Astrocyte (in vitro differentiated cells and primary cell): ENCODE data around the gene MRPL40.

Experiments
- EZH2 ChIP-seq: IDR thresholded peaks from 2 replicates; pipeline ENCODE4 v1.6.1; 2012; ENCODE audit warnings: mild to moderate bottlenecking, low read length, inconsistent platforms; ENCODE audit not compliant: insufficient read depth
- TF ChIP-seq, protein P1 (sequence below): IDR thresholded peaks from 2 replicates; pipeline ENCODE4 v1.5.1; 2011; ENCODE audit warnings: low read depth, mild to moderate bottlenecking, inconsistent platforms, low read length, moderate library complexity; ENCODE audit not compliant: insufficient read depth

DNA sequence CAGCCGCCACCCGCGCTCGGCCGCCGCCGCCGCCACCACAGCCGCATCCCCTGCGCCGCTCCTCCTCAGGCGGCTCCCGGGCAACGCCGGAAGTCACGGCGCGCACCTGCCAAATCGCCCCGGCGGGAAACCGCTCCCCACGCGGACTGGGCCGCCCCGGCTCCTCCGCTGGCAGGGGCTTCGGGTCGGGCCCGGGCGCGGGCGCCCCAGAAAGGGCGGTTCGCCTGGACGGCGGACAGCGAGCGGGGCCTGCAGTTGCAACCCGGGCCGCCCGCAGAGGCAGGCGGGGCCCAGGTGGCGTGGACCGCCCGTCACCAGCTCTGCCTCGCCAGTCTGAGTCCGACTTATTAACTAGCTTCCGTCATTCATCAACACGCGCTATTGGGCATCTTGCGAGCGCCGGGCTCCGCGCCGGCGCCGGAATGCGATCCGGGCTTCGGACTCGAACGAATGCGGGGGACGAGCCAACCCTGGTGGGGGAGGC lies 654 bp upstream of the MRPL40 start, which contains the start of gene HIRA:
- TF ChIP-seq, protein P1, sequence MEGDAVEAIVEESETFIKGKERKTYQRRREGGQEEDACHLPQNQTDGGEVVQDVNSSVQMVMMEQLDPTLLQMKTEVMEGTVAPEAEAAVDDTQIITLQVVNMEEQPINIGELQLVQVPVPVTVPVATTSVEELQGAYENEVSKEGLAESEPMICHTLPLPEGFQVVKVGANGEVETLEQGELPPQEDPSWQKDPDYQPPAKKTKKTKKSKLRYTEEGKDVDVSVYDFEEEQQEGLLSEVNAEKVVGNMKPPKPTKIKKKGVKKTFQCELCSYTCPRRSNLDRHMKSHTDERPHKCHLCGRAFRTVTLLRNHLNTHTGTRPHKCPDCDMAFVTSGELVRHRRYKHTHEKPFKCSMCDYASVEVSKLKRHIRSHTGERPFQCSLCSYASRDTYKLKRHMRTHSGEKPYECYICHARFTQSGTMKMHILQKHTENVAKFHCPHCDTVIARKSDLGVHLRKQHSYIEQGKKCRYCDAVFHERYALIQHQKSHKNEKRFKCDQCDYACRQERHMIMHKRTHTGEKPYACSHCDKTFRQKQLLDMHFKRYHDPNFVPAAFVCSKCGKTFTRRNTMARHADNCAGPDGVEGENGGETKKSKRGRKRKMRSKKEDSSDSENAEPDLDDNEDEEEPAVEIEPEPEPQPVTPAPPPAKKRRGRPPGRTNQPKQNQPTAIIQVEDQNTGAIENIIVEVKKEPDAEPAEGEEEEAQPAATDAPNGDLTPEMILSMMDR: no peak
- no peak for TF ChIP-seq EZH2
